ENCODE measurements around the gene MBOAT1. TPM values are rescaled to one million over a fixed set of nuclear protein-coding genes. Genes with fewer than 3 reads are reported as not detected.
"Not testable (repeated sequence)": the region's sequence is repeated elsewhere in the genome, so short reads cannot be mapped to it uniquely, and the experiment has no call there.

MBOAT1 gene
- total RNA-seq, 2 donors from 2014 or later = 20.6 to 25.9 TPM

DNA sequence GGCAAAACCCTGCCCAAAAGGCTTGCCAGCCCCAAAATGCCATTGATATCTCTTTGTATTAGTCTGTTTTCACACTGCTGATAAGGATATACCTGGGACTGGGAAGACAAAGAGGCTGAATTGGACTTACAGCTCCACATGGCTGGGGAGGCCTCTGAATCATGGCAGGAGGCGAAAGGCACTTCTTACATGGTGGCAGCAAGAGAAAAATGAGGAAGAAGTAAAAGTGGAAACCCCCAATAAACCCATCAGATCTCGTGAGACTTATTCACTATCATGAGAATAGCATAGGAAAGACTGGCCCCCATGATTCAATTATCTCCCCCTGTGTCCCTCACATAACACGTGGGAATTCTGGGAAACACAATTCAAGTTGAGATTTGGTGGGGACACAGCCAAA is 28.6 kb downstream of the MBOAT1 start:
- no peak for DNase-seq
- no peak overlapping the region for H3K27ac Mint-ChIP-seq
- H3K4me1 Mint-ChIP-seq = peaks cover 24% of the 10 kb centered on the region
- ATAC-seq = no peak
- H3K9me3 ChIP-seq (ENCODE audit: control insufficient read depth, low read length, poor library complexity, severe bottlenecking) = no peaks in the 10 kb centered on the region
- H3K4me3 Mint-ChIP-seq = no peak overlapping the region
- peaks cover 9% of the 10 kb centered on the region for H3K36me3 Mint-ChIP-seq (ENCODE audit: low read depth)
- no peaks in the 10 kb centered on the region for H3K27me3 Mint-ChIP-seq

- DNase-seq (no peak), ATAC-seq (no peak)
- H3K9me3 ChIP-seq (ENCODE audit: control insufficient read depth, low read length, poor library complexity, severe bottlenecking) = no peaks in the 10 kb centered on the region
- peaks cover 24% of the 10 kb centered on the region for H3K4me1 Mint-ChIP-seq
- no peak overlapping the region for H3K4me3 Mint-ChIP-seq
- H3K27ac Mint-ChIP-seq = no peak overlapping the region
- peaks cover 9% of the 10 kb centered on the region for H3K36me3 Mint-ChIP-seq (ENCODE audit: low read depth)
- H3K27me3 Mint-ChIP-seq = no peaks in the 10 kb centered on the region
These were observed 29.2 kb downstream of the MBOAT1 start for GRCh38 chr6:20182926-20183521.

DNA sequence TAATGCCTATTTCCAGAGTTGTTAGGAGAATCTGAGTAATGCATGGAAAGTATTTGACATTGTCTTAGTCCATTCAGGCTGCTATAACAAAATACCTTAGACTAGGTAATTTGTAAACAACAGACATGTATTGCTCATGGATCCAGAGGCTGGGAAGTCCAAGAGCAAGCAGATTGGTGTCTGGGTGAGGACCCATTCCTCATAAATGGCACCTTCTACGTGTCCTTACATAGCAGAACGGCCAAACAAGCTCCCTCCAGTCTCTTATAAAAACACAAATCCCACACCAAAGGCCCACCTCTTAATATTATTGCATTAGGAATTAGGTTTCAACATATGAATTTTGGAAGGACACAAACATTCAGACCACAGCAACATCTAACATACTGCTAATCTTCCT is 30.2 kb downstream of the MBOAT1 start:
- H3K27ac Mint-ChIP-seq = no peak overlapping the region
- peaks cover 7% of the 10 kb centered on the region for H3K36me3 Mint-ChIP-seq (ENCODE audit: low read depth)
- H3K9me3 ChIP-seq (ENCODE audit: control insufficient read depth, low read length, poor library complexity, severe bottlenecking) = no peaks in the 10 kb centered on the region
- ATAC-seq (no peak), DNase-seq (no peak)
- H3K4me3 Mint-ChIP-seq = no peak overlapping the region
- no peaks in the 10 kb centered on the region for H3K27me3 Mint-ChIP-seq
- H3K4me1 Mint-ChIP-seq = peaks cover 22% of the 10 kb centered on the region

GRCh38 chr6:20180935-20181334 is 31.3 kb downstream of the MBOAT1 start:
- ATAC-seq (no peak), DNase-seq (no peak)
- Mint-ChIP-seq H3K4me3 (no peak overlapping the region), H3K27ac (no peak overlapping the region), H3K4me1 (peaks cover 18% of the 10 kb centered on the region), H3K27me3 (no peaks in the 10 kb centered on the region), H3K36me3 (ENCODE audit: low read depth) (peaks cover 4% of the 10 kb centered on the region)
- H3K9me3 ChIP-seq (ENCODE audit: control insufficient read depth, low read length, poor library complexity, severe bottlenecking) = no peaks in the 10 kb centered on the region

- not testable (repeated sequence) for H3K27me3 Mint-ChIP-seq; DNase-seq; H3K27ac Mint-ChIP-seq; H3K4me3 Mint-ChIP-seq; ATAC-seq; H3K36me3 Mint-ChIP-seq (ENCODE audit: low read depth); H3K9me3 ChIP-seq (ENCODE audit: control insufficient read depth, low read length, poor library complexity, severe bottlenecking)
- H3K4me1 Mint-ChIP-seq = peaks cover 19% of the 10 kb centered on the region
These were observed 32.8 kb downstream of the MBOAT1 start for GRCh38 chr6:20179287-20180045.

DNA sequence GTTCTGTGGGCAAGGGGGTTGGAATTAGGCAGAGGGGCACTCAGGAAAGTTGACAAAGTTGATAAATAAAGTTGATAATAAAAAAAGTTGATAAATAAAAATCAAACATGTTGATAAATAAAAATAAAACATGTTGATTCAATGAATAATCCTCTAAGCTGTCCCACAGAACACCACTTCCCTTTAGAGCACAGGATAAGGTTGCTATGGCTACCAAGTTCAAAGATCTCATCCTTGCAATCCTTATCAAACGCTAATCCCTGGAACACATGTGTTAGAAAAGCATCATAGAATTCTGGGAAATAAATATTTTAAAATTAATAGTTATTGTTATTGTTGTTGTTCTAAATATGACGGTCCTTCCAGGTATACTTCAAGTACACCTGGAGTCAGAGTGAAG is 33.9 kb downstream of the MBOAT1 start:
- DNase-seq = no peak
- H3K36me3 Mint-ChIP-seq (ENCODE audit: low read depth) = peaks cover 4% of the 10 kb centered on the region
- no peaks in the 10 kb centered on the region for H3K27me3 Mint-ChIP-seq
- H3K4me3 Mint-ChIP-seq = no peak overlapping the region
- H3K9me3 ChIP-seq (ENCODE audit: control insufficient read depth, low read length, poor library complexity, severe bottlenecking) = no peaks in the 10 kb centered on the region
- peaks cover 30% of the 10 kb centered on the region for H3K4me1 Mint-ChIP-seq
- ATAC-seq = no peak
- H3K27ac Mint-ChIP-seq = no peak overlapping the region

- DNase-seq (no peak), ATAC-seq (no peak)
- H3K27ac Mint-ChIP-seq = peak overlapping the region; percentile 70
- H3K27me3 Mint-ChIP-seq = no peaks in the 10 kb centered on the region
- H3K4me1 Mint-ChIP-seq = peaks cover 26% of the 10 kb centered on the region
- no peak overlapping the region for H3K4me3 Mint-ChIP-seq
- no peaks in the 10 kb centered on the region for H3K9me3 ChIP-seq (ENCODE audit: control insufficient read depth, low read length, poor library complexity, severe bottlenecking)
- peaks cover 6% of the 10 kb centered on the region for H3K36me3 Mint-ChIP-seq (ENCODE audit: low read depth)
These were observed 36.4 kb downstream of the MBOAT1 start for GRCh38 chr6:20175810-20176410.

DNA sequence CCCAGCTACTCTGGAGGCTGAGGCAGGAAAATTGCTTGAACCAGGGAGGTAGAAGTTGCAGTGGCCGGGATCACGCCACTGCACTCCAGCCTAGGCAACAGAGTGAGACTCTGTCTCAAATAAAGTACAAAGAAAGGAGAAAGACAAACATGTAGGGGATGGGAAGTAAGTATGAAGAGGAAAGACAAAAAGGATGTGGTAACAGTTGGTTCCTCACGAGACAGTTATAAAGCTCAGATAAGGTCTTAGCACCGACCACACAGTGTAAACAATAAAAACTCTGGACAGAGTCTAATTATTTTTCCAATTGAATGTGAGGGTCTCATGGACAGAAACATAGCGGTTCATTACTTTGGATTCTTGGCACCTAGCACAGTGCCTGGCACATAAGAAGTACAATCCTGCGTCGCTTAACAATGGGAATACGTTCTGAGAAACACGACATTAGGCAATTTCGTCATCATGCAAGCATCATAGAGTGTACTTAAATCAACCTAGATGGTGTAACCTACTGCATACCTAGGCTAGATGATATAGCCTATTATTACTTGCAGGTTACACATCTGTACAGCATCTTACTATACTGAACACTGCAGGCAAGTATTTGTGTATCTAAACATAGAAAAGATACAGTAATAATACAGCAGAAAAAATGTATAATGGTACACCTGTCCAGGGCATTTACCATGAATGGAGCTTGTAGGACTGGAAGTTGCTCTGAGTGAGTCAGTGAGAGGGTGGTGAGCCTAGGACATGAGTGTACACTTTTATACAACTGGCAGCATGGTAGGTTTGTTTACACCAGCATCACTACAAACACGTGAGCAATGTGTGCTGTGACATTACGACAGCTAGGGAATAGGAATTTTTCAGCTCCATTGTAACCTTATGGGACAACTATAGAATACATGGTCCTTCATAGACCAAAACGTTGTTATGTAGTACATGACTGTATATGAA is 38.2 kb downstream of the MBOAT1 start:
- ATAC-seq (peak; percentile 68), DNase-seq (no peak)
- H3K9me3 ChIP-seq (ENCODE audit: control insufficient read depth, low read length, poor library complexity, severe bottlenecking) = no peaks in the 10 kb centered on the region
- Mint-ChIP-seq H3K4me3 (peak overlapping the region; percentile 31), H3K4me1 (peaks cover 38% of the 10 kb centered on the region), H3K27me3 (no peaks in the 10 kb centered on the region), H3K36me3 (ENCODE audit: low read depth) (peaks cover 2% of the 10 kb centered on the region), H3K27ac (peak overlapping the region; percentile 79)

DNA sequence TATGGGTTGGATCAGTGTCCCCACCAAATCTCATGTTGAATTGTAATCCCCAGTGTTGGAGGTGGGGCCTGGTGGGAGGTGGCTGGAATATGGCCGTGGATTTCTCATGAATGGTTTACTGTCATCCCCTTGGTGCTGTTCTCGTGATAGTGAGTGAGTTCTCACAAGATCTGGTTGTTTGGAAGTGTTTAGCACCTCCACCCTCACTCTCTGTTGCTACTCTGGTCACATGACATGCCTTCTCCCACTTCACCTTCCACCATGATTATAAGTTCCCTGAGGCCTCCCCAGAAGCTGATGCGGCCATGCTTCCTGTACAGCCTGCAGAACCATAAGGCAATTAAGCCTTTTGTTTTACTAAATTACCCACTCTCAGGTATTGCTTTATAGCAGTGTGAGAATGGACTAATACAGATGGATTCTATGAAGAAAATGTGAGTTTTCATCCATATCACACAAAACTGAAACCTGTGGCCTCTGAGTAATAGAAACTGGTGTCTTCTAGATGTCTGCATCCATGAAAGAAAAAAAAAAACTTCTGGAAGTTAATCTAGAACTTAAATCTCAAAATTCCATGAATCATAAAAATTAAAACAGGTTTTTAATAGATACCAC is 39.3 kb downstream of the MBOAT1 start:
- DNase-seq (no peak), ATAC-seq (no peak)
- H3K36me3 Mint-ChIP-seq (ENCODE audit: low read depth) = peaks cover 2% of the 10 kb centered on the region
- H3K4me1 Mint-ChIP-seq = peaks cover 46% of the 10 kb centered on the region
- H3K27me3 Mint-ChIP-seq = no peaks in the 10 kb centered on the region
- H3K9me3 ChIP-seq (ENCODE audit: control insufficient read depth, low read length, poor library complexity, severe bottlenecking) = no peaks in the 10 kb centered on the region
- peak overlapping the region; percentile 79 for H3K27ac Mint-ChIP-seq
- H3K4me3 Mint-ChIP-seq = no peak overlapping the region

DNA sequence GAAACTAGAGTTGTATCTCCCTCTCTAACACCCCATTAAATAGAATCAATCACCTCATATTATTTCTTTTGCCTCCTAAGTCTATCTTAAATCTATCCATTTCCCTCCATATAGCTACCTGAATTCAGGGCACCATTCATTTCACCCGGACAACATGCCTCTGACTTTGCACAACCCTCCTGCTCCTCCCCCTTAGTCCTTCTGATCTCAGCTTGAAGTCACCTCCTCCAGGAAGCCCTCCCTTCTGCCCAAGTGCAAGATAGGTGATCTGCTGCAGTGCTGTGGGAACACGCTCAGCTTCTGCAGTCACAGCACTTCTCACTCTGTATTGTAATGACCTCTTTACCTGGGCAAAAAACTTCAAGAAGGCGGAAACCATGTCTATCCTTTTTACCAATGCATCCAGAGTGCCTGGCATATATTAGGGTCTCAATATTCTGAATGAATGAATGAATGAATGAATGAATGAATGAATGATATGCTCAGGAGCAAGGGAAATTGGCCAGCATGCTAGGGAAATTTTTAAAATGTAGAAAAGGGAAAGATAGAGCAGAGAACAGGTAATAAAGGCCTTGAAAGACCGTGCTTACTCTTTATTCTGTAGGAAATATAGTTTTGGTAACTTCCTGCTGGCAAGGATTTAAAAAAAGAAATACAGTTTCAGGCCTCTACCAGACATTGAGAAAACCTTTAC is 41.7 kb downstream of the MBOAT1 start:
- peaks cover 2% of the 10 kb centered on the region for H3K9me3 ChIP-seq (ENCODE audit: control insufficient read depth, low read length, poor library complexity, severe bottlenecking)
- Mint-ChIP-seq H3K36me3 (ENCODE audit: low read depth) (peaks cover 4% of the 10 kb centered on the region), H3K4me3 (no peak overlapping the region), H3K27me3 (no peaks in the 10 kb centered on the region), H3K4me1 (peaks cover 45% of the 10 kb centered on the region), H3K27ac (peak overlapping the region; percentile 62)
- ATAC-seq = no peak
- no peak for DNase-seq

GRCh38 chr6:20169786-20170185 is 42.5 kb downstream of the MBOAT1 start:
- H3K4me1 Mint-ChIP-seq = peaks cover 43% of the 10 kb centered on the region
- H3K27ac Mint-ChIP-seq = peak overlapping the region; percentile 74
- ATAC-seq = no peak
- H3K27me3 Mint-ChIP-seq = no peaks in the 10 kb centered on the region
- H3K9me3 ChIP-seq (ENCODE audit: control insufficient read depth, low read length, poor library complexity, severe bottlenecking) = peaks cover 2% of the 10 kb centered on the region
- H3K36me3 Mint-ChIP-seq (ENCODE audit: low read depth) = peaks cover 4% of the 10 kb centered on the region
- no peak for DNase-seq
- no peak overlapping the region for H3K4me3 Mint-ChIP-seq

GRCh38 chr6:20169119-20169557 is 43.1 kb downstream of the MBOAT1 start:
- ATAC-seq (no peak), DNase-seq (no peak)
- H3K9me3 ChIP-seq (ENCODE audit: control insufficient read depth, low read length, poor library complexity, severe bottlenecking) = peaks cover 2% of the 10 kb centered on the region
- H3K27ac Mint-ChIP-seq = peak overlapping the region; percentile 74
- no peak overlapping the region for H3K4me3 Mint-ChIP-seq
- no peaks in the 10 kb centered on the region for H3K27me3 Mint-ChIP-seq
- H3K4me1 Mint-ChIP-seq = peaks cover 36% of the 10 kb centered on the region
- H3K36me3 Mint-ChIP-seq (ENCODE audit: low read depth) = peaks cover 4% of the 10 kb centered on the region
